ENCODE data around the gene CHRNA5. TPM values are rescaled to one million over a fixed set of nuclear protein-coding genes. Genes with fewer than 3 reads are reported as not detected.
A peak's percentile ranks its signal among the peaks of the same experiment; 100 is the strongest.
"Not testable (repeated sequence)": the region's sequence is repeated elsewhere in the genome, so short reads cannot be mapped to it uniquely, and the experiment has no call there.

CHRNA5 gene
- polyA plus RNA-seq, 1 experiment, result 1.1 TPM

DNA sequence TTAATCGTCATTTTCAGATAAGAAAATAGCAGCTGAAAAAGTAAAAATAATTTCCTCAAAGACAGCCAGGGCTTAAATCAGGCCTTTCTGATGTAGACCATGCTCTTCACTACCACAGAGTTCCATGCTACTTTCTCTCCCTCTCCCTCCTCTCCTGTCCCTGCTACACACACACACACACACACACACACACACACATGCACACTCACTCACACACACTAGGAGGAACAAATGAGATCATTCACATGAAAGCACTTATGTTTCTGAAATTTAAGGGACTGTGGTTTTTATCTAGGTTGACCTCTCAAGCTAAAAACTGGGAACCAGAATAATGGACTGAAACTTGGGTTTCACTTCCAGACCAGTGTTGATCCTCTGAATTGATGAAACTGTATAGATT lies 29.2 kb upstream of the CHRNA5 start:
- ChIA-PET POLR2A (no interaction called here), CTCF (interaction anchor here (0.9 kb wide), 1 partner anchor 21 kb away, joined by 4 read pairs; no protein-coding TSS in a partner anchor)
- Histone ChIP-seq H3K27me3 (ENCODE audit: control insufficient read depth, insufficient read depth, low read length) (no peaks in the 10 kb centered on the region), H3K36me3 (ENCODE audit: control insufficient read depth, insufficient read depth, low read length) (no peaks in the 10 kb centered on the region), H3K4me3 (ENCODE audit: low read depth, low read length) (no peak overlapping the region)
- no peak for DNase-seq (ENCODE audit: low read depth)
- no peak for TF ChIP-seq CTCF (IDR thresholded peaks at IDR 0.05; ENCODE audit: insufficient read depth, low read depth, low read length)

DNA sequence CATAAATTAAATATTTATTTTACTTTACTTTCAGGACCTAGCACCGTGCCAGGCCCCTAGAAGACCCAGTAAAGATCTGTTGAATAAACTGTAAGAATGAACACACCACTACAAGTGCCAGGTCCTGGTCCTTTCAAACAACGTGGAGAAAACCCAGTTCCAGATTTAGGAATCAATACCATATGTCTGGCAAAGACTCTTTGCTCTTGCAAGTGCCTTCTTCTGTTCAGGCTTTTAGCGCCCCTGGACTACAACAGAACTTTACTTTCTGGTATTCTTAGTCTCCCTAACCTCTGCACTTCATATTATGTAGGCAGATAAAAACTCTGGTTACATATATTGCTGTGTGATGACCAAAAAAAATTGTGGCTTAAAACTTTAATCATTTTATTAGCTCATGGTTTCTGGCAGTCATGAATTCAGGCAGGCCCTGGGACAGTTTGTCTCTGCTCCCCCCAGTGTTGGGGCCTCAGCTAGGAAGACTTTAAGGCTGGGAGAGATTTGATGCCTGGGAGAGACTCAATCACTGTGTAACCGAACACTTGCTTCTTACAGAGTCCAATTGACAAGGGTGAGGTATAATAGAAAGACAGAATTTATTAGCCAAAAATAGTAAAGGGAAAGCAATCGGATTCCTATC lies 27.9 kb upstream of the CHRNA5 start:
- no peak overlapping the region for H3K4me3 ChIP-seq (ENCODE audit: low read depth, low read length)
- no peak for TF ChIP-seq CTCF (IDR thresholded peaks at IDR 0.05; ENCODE audit: insufficient read depth, low read depth, low read length)
- POLR2A ChIA-PET, result no interaction called here
- H3K36me3 ChIP-seq (ENCODE audit: control insufficient read depth, insufficient read depth, low read length), result no peaks in the 10 kb centered on the region
- no peaks in the 10 kb centered on the region for H3K27me3 ChIP-seq (ENCODE audit: control insufficient read depth, insufficient read depth, low read length)
- CTCF ChIA-PET, result interaction anchor here (0.9 kb wide), 1 partner anchor 9 kb away, joined by 3 read pairs; no protein-coding TSS in a partner anchor
- no peak for DNase-seq (ENCODE audit: low read depth)

DNA sequence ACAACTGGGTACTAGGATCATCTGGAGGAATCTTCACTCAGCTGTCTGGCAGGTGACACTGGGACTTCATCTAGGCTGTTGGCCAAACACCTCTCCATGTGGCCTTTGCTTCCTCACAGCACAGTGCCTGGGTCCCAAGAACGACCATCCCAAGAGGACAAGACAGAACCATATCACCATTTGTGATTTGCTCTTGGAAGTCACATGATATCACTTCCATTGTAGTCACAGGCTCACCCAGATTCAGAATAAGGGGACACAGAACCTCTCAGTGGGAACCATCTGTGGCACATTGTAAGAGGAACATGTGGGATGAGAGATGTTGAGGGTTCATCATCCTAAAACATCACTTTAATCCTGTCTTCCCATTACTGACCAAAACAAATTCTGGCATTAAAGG lies 27.0 kb upstream of the CHRNA5 start:
- no peaks in the 10 kb centered on the region for H3K27me3 ChIP-seq (ENCODE audit: control insufficient read depth, insufficient read depth, low read length)
- ChIA-PET POLR2A (no interaction called here), CTCF (interaction anchor here (0.9 kb wide), 1 partner anchor 8 kb away, joined by 3 read pairs; no protein-coding TSS in a partner anchor)
- no peak for TF ChIP-seq CTCF (IDR thresholded peaks at IDR 0.05; ENCODE audit: insufficient read depth, low read depth, low read length)
- peaks cover 3% of the 10 kb centered on the region for H3K36me3 ChIP-seq (ENCODE audit: control insufficient read depth, insufficient read depth, low read length)
- H3K4me3 ChIP-seq (ENCODE audit: low read depth, low read length), result no peak overlapping the region
- DNase-seq (ENCODE audit: low read depth), result no peak

- POLR2A ChIA-PET; H3K36me3 ChIP-seq (ENCODE audit: control insufficient read depth, insufficient read depth, low read length); DNase-seq (ENCODE audit: low read depth); H3K27me3 ChIP-seq (ENCODE audit: control insufficient read depth, insufficient read depth, low read length); CTCF ChIA-PET: not testable (repeated sequence)
- H3K4me3 ChIP-seq (ENCODE audit: low read depth, low read length), result peak overlapping the region; percentile 63
Measured at GRCh38 chr15:78539464-78540140, 25.7 kb upstream of the CHRNA5 start.

DNA sequence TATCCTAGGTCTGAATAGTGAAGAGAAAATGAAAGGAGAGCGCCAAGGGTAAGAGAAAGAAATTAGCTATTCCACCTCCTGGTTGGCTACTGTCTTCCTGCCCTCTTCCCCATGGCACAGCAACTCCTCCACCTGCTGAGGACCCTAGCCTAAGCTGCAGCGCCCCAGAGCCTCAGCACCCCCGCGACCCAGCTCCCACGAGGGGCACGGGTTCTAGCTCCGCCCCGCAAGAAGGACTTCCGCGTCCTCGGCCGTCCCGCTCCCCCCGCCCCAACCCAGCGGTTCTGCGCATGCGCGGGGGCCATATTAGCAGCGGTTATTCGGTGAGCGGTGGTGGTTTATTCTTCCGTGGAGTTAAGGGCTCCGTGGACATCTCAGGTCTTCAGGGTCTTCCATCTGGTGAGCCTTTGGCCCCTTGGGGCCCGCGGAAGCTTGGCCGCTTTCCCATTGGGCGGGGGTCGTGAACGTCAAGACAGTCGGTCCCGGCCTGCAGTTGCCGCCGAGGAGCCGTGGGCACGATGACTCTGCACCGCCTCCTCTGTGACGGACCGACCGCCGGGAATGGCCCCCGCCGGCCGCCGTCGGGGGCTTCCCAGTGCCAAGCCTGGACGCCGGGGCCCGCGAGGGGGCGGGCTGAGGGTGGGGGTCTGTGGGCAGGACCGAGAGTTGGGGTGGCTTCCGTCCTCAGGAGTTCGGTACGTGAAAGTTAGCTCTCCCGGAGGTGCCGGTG lies 25.0 kb upstream of the CHRNA5 start, which contains the start of gene PSMA4:
PSMA4 (plus strand) TSS at position 304 of the 730 bp plus-strand sequence. CDS start 1,484 bp downstream, outside the sequence.
- Histone ChIP-seq H3K36me3 (ENCODE audit: control insufficient read depth, insufficient read depth, low read length) (peaks cover 3% of the 10 kb centered on the region), H3K4me3 (ENCODE audit: low read depth, low read length) (peak within 1 kb of the TSS; percentile 63), H3K27me3 (ENCODE audit: control insufficient read depth, insufficient read depth, low read length) (no peaks in the 10 kb centered on the region)
- DNase-seq (ENCODE audit: low read depth), result peak; percentile 34
- CTCF ChIA-PET, result interaction anchor here (0.6 to 1.1 kb wide), 2 partner anchors 9 to 128 kb away, joined by 3 read pairs; no protein-coding TSS in a partner anchor
- POLR2A ChIA-PET, result interaction anchor here (0.6 kb wide), 2 partner anchors 9 to 25 kb away, joined by 3 to 5 read pairs; no protein-coding TSS in a partner anchor
- TF ChIP-seq CTCF (IDR thresholded peaks at IDR 0.05; ENCODE audit: insufficient read depth, low read depth, low read length), result 0 out of 2 replicates have a peak, but pooled peaks have one; percentile 33
